NK-92 (cell line): ENCODE results near the gene MERTK.
"Not testable (repeated sequence)": the region's sequence is repeated elsewhere in the genome, so short reads cannot be mapped to it uniquely, and the experiment has no call there.

Experiments used
- DNase-seq: peaks from one replicate; lab custom pipeline; 2025; ENCODE audit not compliant: unreplicated experiment; lab: John Stamatoyannopoulos, UW

The MERTK gene

GRCh38 chr2:111897924-111898702, at the start of gene MERTK:
TSS of gene MERTK (plus strand) at chr2:111898607. CDS start at chr2:111898736, 129 bp downstream.
- DNase-seq: no peak

DNA sequence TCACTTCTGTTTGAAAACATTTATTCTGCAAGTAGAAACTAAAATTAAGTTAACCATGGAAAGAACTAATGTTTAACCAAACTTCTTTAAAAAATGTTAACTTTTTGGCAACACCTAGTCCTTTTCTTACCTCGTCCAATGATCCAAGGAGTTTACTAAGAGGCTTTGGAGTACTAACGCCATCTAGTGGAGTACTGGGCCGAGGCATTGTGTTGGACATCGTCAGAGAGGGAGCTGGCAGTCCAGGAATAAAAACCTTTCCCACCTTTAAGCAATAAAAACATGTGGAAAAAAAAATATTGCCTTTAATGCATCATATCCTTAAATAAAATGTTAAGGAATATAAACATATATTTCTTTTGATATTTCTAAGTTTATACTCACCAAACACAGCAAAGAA, 47.8 kb upstream of the MERTK start:
- not testable (repeated sequence) for DNase-seq

DNA sequence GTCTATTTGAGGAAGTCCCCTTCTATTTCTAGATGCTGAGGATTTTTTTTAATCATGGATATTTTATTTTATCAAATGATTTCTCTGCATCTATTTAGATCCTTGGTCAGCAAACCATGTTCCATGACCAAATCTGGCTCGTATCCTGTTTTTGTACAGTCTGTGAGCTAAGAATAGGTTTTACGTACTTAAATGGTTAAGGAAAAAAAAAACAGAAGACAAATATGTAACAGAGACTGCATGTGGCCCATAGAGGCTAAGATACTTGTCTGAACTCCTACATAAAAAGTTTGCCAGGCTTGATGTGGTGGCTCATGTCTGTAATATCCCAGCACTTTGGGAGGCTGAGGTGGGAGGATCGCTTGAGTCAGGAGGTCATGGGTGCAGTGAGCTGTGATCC, 45.9 kb upstream of the MERTK start:
- not testable (repeated sequence) for DNase-seq

- not testable (repeated sequence) for DNase-seq
Observed at GRCh38 chr2:111860005-111860404, 38.4 kb upstream of the MERTK start.

- not testable (repeated sequence) for DNase-seq
Observed at GRCh38 chr2:111865124-111865523, 33.3 kb upstream of the MERTK start.

DNA sequence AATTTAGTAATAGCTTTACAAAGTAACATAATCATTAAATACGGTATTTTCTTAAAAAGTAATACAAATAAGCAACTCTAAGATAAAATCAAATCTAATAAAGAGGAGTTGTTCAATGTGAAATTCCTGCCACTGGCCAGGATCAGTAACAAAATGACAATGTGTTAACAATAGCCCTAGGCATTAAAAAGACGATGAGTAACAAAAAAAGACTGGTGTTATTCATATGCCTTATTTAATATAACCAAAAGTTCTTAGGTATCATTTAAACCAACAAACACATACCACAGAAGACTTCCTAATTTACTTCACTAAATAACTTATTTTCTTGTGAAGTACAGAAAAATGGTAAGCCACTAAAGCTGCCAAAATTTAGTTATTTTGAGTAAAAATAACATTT, 25.6 kb upstream of the MERTK start:
- DNase-seq: not testable (repeated sequence)

DNA sequence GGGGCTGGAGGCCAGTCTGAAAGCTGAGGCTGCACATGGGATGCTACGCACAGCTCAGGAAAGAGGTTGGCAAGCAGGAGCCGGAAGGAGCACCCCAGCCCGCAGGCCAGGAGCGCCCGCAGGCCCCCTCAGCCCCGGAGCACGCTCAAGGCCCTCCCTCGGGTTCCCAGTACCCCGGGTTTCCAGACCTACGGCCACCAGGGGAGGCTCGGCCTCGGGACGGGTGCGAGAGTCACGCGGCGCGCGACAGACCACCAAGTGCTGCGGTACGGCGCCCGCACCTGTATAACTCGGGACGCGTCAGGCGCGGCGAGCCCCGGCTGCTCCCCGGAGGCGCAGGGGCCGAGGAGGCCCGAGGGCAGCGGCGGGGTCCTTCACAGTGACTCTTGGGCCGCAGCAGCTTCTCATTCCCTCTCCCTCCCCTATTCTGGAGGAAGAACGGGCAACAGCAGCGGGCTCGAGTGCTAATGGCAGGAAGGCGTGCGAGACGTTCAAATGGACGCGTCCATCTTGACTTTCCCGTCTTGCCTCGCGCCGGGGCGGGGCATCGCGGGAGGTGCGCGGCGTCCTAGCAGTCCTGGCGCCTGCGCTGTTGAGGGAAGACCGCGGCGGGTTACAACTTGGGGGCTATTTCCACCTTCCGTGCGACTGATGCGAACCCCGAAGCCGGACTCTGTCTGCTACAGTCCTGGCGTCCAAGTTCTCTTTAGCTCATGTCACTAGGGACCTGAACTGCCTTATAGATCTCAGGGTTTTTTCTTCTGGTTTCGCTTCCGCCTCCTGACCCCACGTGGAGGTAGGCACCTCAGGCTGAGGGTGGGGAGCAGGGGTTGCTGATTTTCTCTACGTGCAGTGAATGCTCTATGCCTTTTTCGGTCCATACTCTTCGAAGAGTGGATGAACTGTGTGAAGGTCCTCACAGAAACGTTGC, 14.5 kb upstream of the MERTK start, which contains the start of gene ANAPC1:
ANAPC1 (minus strand) TSS at position 533 of the 931 bp plus-strand sequence. CDS start 3,368 bp downstream, outside the sequence.
- DNase-seq: no peak

GRCh38 chr2:111884592-111884964, 13.8 kb upstream of the MERTK start:
- DNase-seq: no peak

- DNase-seq: no peak
Observed at GRCh38 chr2:111896024-111896423, 2.4 kb upstream of the MERTK start.

- no peak for DNase-seq
Observed at GRCh38 chr2:111896576-111896975, 1.8 kb upstream of the MERTK start.

DNA sequence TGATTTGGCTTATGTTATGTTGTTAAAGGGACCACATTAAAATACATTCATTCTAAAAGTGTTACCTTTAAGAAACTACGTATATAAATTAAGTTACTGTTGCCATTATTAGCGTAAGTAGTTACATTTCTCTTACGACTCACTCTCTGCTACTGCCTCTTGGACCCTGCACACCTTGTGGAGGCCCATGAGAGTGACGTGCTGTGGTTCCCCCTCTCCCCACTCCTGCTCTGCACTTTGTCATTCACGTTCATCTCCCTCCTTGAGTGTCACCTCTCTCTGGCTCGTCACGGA, 830 bp upstream of the MERTK start:
- DNase-seq: no peak

- DNase-seq: no peak
Observed at GRCh38 chr2:111898703-111899514, 502 bp downstream of the MERTK start.

- no peak for DNase-seq
Observed at GRCh38 chr2:111900859-111901258, 2.5 kb downstream of the MERTK start.

GRCh38 chr2:111903516-111903915, 5.1 kb downstream of the MERTK start:
- no peak for DNase-seq

DNA sequence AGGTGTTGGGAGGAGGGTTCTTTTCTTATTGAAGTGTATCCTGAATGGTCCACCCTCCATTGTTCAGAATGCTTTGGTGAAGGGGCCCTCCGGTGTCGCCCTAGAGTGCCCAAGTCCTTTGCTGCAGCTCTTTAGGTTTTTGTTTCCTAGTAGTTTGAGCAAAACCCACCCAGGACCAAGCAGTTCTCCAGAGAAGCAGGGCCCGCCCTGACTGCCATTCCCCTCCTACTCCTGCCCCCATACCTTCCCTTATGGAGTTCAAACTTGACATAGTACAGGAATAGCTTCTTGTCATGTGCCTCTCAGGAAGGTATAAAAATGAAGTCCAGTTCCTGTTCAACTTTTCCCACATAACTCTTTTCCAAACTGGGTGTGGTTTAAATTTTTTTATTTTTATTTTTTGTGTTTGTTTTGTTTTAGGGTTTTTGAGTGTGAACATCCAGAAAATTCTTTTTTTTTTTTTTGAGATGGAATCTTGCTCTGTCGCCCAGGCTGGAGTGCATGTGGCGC, 5.6 kb downstream of the MERTK start:
- no peak for DNase-seq

GRCh38 chr2:111904726-111905474, 6.5 kb downstream of the MERTK start:
- DNase-seq: no peak

- DNase-seq: not testable (repeated sequence)
Observed at GRCh38 chr2:111905475-111905869, 7.1 kb downstream of the MERTK start.

DNA sequence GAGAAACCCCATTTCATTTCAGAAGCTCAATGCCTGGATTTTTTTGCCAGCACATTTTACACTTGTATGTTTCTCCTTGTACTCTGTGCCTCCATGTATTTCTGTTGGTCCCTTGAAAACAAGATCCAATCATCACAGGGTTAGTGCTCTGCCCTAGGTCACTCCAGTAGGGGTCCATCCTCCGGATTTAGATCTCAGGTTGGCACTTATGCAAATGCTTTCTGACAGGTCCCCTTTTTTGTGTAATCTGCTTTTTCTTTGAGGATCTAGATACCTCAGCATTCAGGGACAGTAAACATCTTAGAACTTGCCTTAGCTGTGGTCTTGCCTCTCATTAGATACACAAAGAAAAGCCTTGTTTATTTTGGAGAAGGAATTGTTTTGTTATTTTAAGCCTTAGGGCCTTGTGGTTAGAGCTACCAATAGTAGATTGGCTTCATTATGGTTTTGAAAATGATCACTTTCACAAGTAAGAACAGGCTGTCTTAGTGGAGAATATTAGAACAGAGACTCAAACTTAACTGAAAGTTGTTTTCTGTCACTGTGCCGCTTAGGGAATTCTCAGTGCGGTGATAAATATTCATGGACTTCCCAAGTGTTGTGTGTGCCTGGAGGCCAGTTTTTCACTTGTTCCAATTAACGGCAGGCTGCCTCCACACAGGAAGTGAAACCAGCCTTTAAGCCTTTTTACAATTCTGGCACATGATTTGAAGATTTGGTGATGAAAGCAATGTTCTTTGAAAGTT, 7.8 kb downstream of the MERTK start:
- no peak for DNase-seq

GRCh38 chr2:111908578-111908977, 10.2 kb downstream of the MERTK start:
- no peak for DNase-seq

DNA sequence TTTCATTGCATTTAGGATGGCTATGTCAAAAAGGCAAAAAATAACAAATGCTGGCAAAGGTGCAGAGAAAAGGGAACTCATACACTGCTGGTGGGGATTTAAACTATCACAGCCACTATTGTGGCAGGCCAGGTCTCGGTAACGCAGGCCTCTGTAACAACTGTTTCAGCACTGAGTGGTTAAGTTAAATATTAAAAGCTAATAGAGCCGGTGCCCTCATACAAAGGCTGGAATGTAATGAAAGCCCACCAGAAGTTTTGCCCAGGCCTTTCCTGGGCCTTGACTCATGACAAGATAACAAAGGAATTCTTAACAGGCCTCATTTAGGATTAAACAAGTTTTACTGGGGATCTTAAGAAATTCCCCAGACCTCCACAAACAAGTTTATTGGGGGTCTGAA, 10.7 kb downstream of the MERTK start:
- no peak for DNase-seq
